Inflammatory macrophage treated with lipopolysaccharide for 1 hour (primary cell): Measurements from ENCODE around the gene RALGAPA2.

Source experiments
- DNase-seq, 2 donors: peaks; one replicate each; pipeline ENCODE4 v3.0.0-alpha.2; 2020 to 2022

RALGAPA2 gene

GRCh38 chr20:20627471-20627870 is 85.0 kb downstream of the RALGAPA2 start:
- DNase-seq: no peak

GRCh38 chr20:20624914-20625313 is 87.5 kb downstream of the RALGAPA2 start:
- DNase-seq: no peak

- no peak for DNase-seq
Measured at GRCh38 chr20:20621195-20621594, 91.2 kb downstream of the RALGAPA2 start.

DNA sequence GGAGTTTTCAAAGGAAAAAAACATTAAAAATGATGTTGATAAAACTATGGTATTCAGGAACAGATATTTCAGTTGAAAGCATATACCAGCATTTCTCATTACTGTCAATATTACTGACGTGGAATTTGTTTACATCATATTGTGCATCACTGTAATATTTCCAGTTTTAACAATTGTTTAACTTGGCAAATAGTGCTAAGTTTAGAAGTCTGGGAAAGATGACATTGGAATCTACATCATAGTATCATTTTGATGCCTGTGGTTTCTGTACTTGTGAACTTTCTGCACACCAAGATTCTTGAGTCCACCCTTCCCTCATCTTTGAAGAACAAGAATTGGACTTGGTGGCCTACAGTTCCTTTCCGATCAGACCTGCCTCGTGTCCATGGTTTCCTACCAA is 98.1 kb downstream of the RALGAPA2 start:
- no peak for DNase-seq

- DNase-seq: no peak
Measured at GRCh38 chr20:20612251-20612650, 100.2 kb downstream of the RALGAPA2 start.

- DNase-seq: no peak
Measured at GRCh38 chr20:20611167-20611566, 101.3 kb downstream of the RALGAPA2 start.

GRCh38 chr20:20609522-20609921 is 102.9 kb downstream of the RALGAPA2 start:
- no peak for DNase-seq

GRCh38 chr20:20608641-20609040 is 103.8 kb downstream of the RALGAPA2 start:
- DNase-seq: peak in 1 of 2 donors; percentile 55

- no peak for DNase-seq
Measured at GRCh38 chr20:20608041-20608440, 104.4 kb downstream of the RALGAPA2 start.

DNA sequence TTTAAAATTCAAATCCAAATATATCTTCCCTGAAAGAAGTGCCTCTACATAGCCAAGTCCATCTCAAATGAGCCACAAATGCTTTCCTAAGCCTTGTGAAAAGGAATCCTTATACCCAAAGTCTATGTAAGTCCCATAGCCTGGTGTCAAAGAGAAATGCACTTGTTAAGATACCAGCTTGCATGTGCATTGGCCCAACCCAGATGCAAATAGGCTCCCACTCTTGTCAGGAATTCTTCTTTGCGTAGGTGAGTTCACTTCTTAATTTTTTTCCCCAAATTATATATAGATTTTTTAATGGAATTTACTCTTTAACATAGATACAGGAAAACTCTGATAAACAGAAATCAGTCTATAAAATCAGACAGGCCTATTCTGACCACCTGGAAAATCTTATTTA is 105.6 kb downstream of the RALGAPA2 start:
- DNase-seq: no peak

- DNase-seq: peak; percentile 5 to 15
Measured at GRCh38 chr20:20606050-20606449, 106.4 kb downstream of the RALGAPA2 start.

- DNase-seq: no peak
Measured at GRCh38 chr20:20604907-20605306, 107.5 kb downstream of the RALGAPA2 start.

- no peak for DNase-seq
Measured at GRCh38 chr20:20604357-20604756, 108.1 kb downstream of the RALGAPA2 start.

- no peak for DNase-seq
Measured at GRCh38 chr20:20603339-20603990, 109.0 kb downstream of the RALGAPA2 start.

- no peak for DNase-seq
Measured at GRCh38 chr20:20597966-20598365, 114.5 kb downstream of the RALGAPA2 start.

DNA sequence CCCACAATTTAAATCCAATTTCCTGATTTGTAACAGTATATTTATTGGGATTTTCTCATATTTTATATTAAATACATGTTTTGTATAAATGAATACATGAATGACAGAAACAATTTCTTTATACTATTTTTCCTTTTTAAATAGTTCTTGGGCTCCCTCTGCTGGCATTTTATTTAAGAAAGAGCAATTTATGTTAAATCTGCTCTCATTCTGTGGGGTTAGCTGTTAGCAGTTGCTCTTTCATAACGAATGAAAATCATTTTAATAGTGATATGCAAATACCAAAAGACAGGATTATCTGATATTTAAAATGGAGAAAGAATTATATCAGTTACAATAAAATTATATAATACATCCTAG is 118.3 kb downstream of the RALGAPA2 start:
- DNase-seq: peak; percentile 9 to 41

GRCh38 chr20:20593447-20594170 is 118.8 kb downstream of the RALGAPA2 start:
- DNase-seq: peak; percentile 16 to 39

GRCh38 chr20:20585146-20585545 is 127.3 kb downstream of the RALGAPA2 start:
- DNase-seq: no peak

- peak; percentile 13 to 19 for DNase-seq
Measured at GRCh38 chr20:20582734-20583133, 129.7 kb downstream of the RALGAPA2 start.

- DNase-seq: no peak
Measured at GRCh38 chr20:20580139-20580538, 132.3 kb downstream of the RALGAPA2 start.

- DNase-seq: no peak
Measured at GRCh38 chr20:20578838-20579237, 133.6 kb downstream of the RALGAPA2 start.

- no peak for DNase-seq
Measured at GRCh38 chr20:20573797-20574196, 138.6 kb downstream of the RALGAPA2 start.

DNA sequence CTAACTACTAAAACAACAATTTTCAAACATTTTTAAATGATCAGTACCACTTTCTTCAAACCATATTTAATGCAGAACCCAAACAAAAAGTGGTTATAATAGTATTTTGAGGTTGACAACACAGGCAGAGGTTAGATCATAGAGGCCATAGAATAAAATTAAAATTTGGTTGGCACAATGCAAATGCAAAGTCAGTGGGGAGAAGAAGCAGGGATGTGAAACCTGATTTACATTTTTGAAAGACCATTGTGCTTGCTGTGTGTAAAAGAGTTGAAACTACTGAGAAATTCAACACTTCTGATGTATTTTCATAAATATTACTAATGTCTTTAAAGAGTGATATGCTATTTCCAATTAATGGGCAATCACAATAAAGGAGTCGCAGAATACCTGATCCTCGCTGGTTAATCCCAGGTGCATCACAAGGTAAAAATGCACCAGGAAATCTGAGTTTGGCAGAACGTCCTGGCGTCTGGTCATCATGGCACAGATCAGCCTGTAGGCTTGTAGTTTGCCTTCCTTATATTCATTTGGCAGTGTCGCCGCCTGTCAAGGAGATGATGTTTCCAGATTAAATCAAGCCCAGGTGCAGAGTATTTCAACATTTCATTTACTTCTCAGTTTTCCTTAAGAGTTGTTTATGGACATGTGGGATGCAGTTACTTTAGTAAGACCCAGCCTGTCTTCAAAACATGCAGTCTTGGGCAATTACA is 141.2 kb downstream of the RALGAPA2 start:
- DNase-seq: no peak

DNA sequence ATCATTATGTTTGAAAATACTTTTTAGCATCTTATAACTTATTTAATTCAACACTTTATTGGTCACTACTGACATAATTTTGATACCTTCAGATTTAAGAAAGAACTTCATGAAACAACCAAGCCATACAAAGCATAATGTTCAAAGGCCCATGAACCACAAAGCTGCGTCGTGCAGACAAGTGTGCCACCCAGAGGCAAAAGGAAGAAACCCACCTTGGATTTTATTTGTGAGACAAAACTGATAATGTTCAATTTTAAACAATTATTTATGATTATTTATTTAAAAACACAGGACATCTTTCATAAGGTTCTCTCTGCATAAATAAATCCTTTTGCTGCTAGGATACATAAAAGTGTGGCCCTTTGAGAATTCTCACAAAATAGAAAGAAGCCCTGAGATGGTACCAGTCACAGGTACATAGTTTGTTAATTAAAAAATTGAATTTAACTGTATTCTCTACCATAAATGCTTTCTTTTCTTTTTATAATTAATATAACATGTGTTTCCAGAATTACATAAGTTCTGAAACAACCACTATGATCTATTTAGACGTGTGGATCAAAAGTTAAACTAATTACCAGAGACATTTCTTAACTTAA is 143.7 kb downstream of the RALGAPA2 start:
- DNase-seq: peak in 1 of 2 donors; percentile 45
